Measurements from ENCODE around the gene CPA4.
A peak's percentile ranks its signal among the peaks of the same experiment; 100 is the strongest.

Gene CPA4

GRCh38 chr7:130346177-130346905 lies 53.4 kb downstream of the CPA4 start:
- DNase-seq, result no peak

GRCh38 chr7:130346941-130347340 lies 54.0 kb downstream of the CPA4 start:
- DNase-seq, result no peak

GRCh38 chr7:130349911-130350782 lies 57.2 kb downstream of the CPA4 start:
- peak; percentile 36 for DNase-seq

GRCh38 chr7:130350945-130351790 lies 58.2 kb downstream of the CPA4 start:
- no peak for DNase-seq

GRCh38 chr7:130351791-130352090 lies 58.8 kb downstream of the CPA4 start:
- DNase-seq, result no peak

- DNase-seq, result peak; percentile 97
Measured at GRCh38 chr7:130352194-130353074, 59.5 kb downstream of the CPA4 start.

GRCh38 chr7:130353196-130353595 lies 60.2 kb downstream of the CPA4 start:
- DNase-seq, result no peak

- no peak for DNase-seq
Measured at GRCh38 chr7:130356121-130356875, 63.3 kb downstream of the CPA4 start.

GRCh38 chr7:130356876-130357611 lies 64.1 kb downstream of the CPA4 start:
- no peak for DNase-seq

GRCh38 chr7:130358471-130358870 lies 65.5 kb downstream of the CPA4 start:
- no peak for DNase-seq

GRCh38 chr7:130359276-130359857 lies 66.4 kb downstream of the CPA4 start:
- DNase-seq, result no peak

GRCh38 chr7:130360518-130360917 lies 67.6 kb downstream of the CPA4 start:
- no peak for DNase-seq

- DNase-seq, result no peak
Measured at GRCh38 chr7:130361681-130362080, 68.7 kb downstream of the CPA4 start.

GRCh38 chr7:130362251-130362816 lies 69.4 kb downstream of the CPA4 start:
- DNase-seq, result no peak

- DNase-seq, result no peak
Measured at GRCh38 chr7:130363026-130363847, 70.3 kb downstream of the CPA4 start.

GRCh38 chr7:130364451-130364850 lies 71.5 kb downstream of the CPA4 start:
- DNase-seq, result no peak

- no peak for DNase-seq
Measured at GRCh38 chr7:130365088-130365487, 72.1 kb downstream of the CPA4 start.

GRCh38 chr7:130365511-130366441 lies 72.8 kb downstream of the CPA4 start:
- DNase-seq, result peak; percentile 99

Measured in NCI-H1436 (cell line).